Progenitor cell of endocrine pancreas (in vitro differentiated cells): ENCODE results near the gene LMO7. TPM values are rescaled to one million over a fixed set of nuclear protein-coding genes. Genes with fewer than 3 reads are reported as not detected.
"Not testable (repeated sequence)": the region's sequence is repeated elsewhere in the genome, so short reads cannot be mapped to it uniquely, and the experiment has no call there.

Experiments used
- DNase-seq: peaks from one replicate; pipeline ENCODE4 v3.0.0; 2021; ENCODE audit warnings: low spot score; ENCODE audit not compliant: unreplicated experiment
- H3K27ac Mint-ChIP-seq: 2 replicates; pipeline ENCODE4 v1.8.0; 2021; ENCODE audit warnings: mild to moderate bottlenecking, moderate library complexity, mixed read lengths
- H3K27me3 Mint-ChIP-seq: 2 replicates; pipeline ENCODE4 v1.8.0; 2021; ENCODE audit warnings: mixed read lengths
- H3K36me3 Mint-ChIP-seq: 2 replicates; pipeline ENCODE4 v1.8.0; 2022; ENCODE audit warnings: mixed read lengths; ENCODE audit not compliant: insufficient read depth
- H3K4me1 Mint-ChIP-seq: 2 replicates; pipeline ENCODE4 v1.8.0; 2021; ENCODE audit warnings: low read depth, mixed read lengths
- H3K4me3 Mint-ChIP-seq: 2 replicates; pipeline ENCODE4 v1.8.0; 2021; ENCODE audit warnings: low read depth, mild to moderate bottlenecking, moderate library complexity, mixed read lengths
- H3K9me3 Mint-ChIP-seq: 2 replicates; pipeline ENCODE4 v1.8.0; 2021; ENCODE audit warnings: low read depth, mixed read lengths
- total RNA-seq: library from RNA; stranded (reverse); gene quantifications from 2 replicates; pipeline ENCODE4 v1.2.1, GENCODE V29; 2021
- TF ChIP-seq, protein P1 (sequence below): fragments of 200-600 bp; sonication (generic); IDR thresholded peaks from one replicate; pipeline ENCODE4 v1.5.0; 2021; ENCODE audit warnings: antibody characterized with exemption, mild to moderate bottlenecking; ENCODE audit not compliant: unreplicated experiment

The LMO7 gene
- total RNA-seq, 1 donor from 2014 or later, result 15.0 TPM

GRCh38 chr13:75691183-75691582, 55.1 kb downstream of the LMO7 start:
- no peak overlapping the region for H3K4me3 Mint-ChIP-seq
- H3K36me3 Mint-ChIP-seq, result no peaks in the 10 kb centered on the region
- H3K27me3 Mint-ChIP-seq, result no peaks in the 10 kb centered on the region
- DNase-seq, result no peak
- peaks cover 12% of the 10 kb centered on the region for H3K4me1 Mint-ChIP-seq
- no peak overlapping the region for H3K27ac Mint-ChIP-seq
- TF ChIP-seq, protein P1, sequence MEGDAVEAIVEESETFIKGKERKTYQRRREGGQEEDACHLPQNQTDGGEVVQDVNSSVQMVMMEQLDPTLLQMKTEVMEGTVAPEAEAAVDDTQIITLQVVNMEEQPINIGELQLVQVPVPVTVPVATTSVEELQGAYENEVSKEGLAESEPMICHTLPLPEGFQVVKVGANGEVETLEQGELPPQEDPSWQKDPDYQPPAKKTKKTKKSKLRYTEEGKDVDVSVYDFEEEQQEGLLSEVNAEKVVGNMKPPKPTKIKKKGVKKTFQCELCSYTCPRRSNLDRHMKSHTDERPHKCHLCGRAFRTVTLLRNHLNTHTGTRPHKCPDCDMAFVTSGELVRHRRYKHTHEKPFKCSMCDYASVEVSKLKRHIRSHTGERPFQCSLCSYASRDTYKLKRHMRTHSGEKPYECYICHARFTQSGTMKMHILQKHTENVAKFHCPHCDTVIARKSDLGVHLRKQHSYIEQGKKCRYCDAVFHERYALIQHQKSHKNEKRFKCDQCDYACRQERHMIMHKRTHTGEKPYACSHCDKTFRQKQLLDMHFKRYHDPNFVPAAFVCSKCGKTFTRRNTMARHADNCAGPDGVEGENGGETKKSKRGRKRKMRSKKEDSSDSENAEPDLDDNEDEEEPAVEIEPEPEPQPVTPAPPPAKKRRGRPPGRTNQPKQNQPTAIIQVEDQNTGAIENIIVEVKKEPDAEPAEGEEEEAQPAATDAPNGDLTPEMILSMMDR, result no peak
- no peaks in the 10 kb centered on the region for H3K9me3 Mint-ChIP-seq

DNA sequence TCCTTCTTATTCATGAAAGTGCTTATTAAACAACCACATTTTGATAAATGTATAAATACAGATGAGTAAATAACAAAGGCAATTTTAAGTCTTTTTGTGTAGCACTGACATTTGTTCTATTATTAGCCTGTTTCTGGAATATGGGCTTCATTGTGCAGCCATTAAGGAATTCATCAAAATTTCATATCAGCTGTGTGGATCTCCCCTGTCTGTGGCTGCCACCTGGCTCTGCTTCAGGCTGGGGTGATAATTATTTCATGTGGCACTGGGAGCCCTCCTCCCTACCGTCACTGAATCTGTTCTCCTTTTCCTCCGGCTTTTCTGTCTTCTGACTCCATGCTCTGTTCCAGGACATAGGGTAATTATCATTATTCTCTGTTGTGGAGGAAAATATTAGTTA, 57.1 kb downstream of the LMO7 start:
- DNase-seq, result no peak
- Mint-ChIP-seq H3K4me1 (peaks cover 12% of the 10 kb centered on the region), H3K27me3 (no peaks in the 10 kb centered on the region), H3K9me3 (no peaks in the 10 kb centered on the region), H3K27ac (no peak overlapping the region), H3K4me3 (no peak overlapping the region), H3K36me3 (no peaks in the 10 kb centered on the region)
- TF ChIP-seq, protein P1, result no peak

DNA sequence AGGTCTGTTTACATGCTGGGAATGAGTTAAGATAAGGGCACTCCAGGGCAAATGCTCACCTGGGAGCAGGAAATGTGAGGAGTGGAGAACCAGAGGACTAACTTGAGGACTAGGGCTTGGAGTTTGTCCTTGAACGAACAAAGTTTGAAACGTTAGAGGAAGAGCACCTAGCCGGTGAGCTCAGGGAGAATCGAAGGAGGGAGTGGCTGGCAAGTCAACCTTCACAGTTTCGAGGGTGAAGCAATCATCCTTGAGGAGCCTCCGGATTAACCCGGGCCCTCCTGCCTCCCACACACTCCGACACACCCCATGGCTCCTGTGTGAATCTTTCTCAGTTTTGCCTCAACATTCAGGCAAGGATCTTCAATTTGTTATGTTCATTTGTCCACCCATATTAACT, 58.6 kb downstream of the LMO7 start:
- DNase-seq, result no peak
- no peak overlapping the region for H3K4me3 Mint-ChIP-seq
- TF ChIP-seq, protein P1, result no peak
- no peaks in the 10 kb centered on the region for H3K27me3 Mint-ChIP-seq
- H3K9me3 Mint-ChIP-seq, result peaks cover 3% of the 10 kb centered on the region
- no peaks in the 10 kb centered on the region for H3K36me3 Mint-ChIP-seq
- peaks cover 12% of the 10 kb centered on the region for H3K4me1 Mint-ChIP-seq
- no peak overlapping the region for H3K27ac Mint-ChIP-seq

- H3K9me3 Mint-ChIP-seq, H3K27ac Mint-ChIP-seq, H3K4me3 Mint-ChIP-seq, H3K36me3 Mint-ChIP-seq, H3K27me3 Mint-ChIP-seq: not testable (repeated sequence)
- DNase-seq, result peak; percentile 72
- peaks cover 12% of the 10 kb centered on the region for H3K4me1 Mint-ChIP-seq
- TF ChIP-seq, protein P1, result peak; percentile 98
Observed at GRCh38 chr13:75695908-75696307, 59.8 kb downstream of the LMO7 start.

- TF ChIP-seq, protein P1, result no peak
- no peak for DNase-seq
- H3K4me3 Mint-ChIP-seq, result no peak overlapping the region
- no peaks in the 10 kb centered on the region for H3K27me3 Mint-ChIP-seq
- no peaks in the 10 kb centered on the region for H3K36me3 Mint-ChIP-seq
- H3K27ac Mint-ChIP-seq, result no peak overlapping the region
- H3K9me3 Mint-ChIP-seq, result peaks cover 3% of the 10 kb centered on the region
- peaks cover 8% of the 10 kb centered on the region for H3K4me1 Mint-ChIP-seq
Observed at GRCh38 chr13:75699062-75699461, 62.9 kb downstream of the LMO7 start.

GRCh38 chr13:75699717-75700116, 63.6 kb downstream of the LMO7 start:
- H3K9me3 Mint-ChIP-seq, H3K4me3 Mint-ChIP-seq, H3K4me1 Mint-ChIP-seq, DNase-seq, H3K27me3 Mint-ChIP-seq, H3K36me3 Mint-ChIP-seq, H3K27ac Mint-ChIP-seq: not testable (repeated sequence)
